Heart right ventricle (tissue), 16 donors: ENCODE measurements around the gene RBAK. TPM values are rescaled to one million over a fixed set of nuclear protein-coding genes. Genes with fewer than 3 reads are reported as not detected.

Experiments used
- ATAC-seq, 8 donors: fragments of 200-7000 bp; cut with Tn5 transposase; one replicate each; pipeline ENCODE4 v1.9.1; 2020; ENCODE audit warnings: mild to moderate bottlenecking in 8 of 8, moderate library complexity in 8 of 8, moderate number of reproducible peaks in 1 of 8
- DNase-seq, 2 donors: peaks; one replicate each; pipeline ENCODE4 v3.0.0-alpha.2; 2020
- H3K27ac ChIP-seq, 10 donors: fragments of 200-600 bp; sonication (generic) in 2 of 10; one replicate each; pipeline versions ENCODE4 v1.5.0 to v1.8.0; 2020 to 2022; ENCODE audit warnings: mild to moderate bottlenecking in 3 of 10
- H3K27me3 ChIP-seq, 7 donors: fragments of 200-600 bp; one replicate each; pipeline ENCODE4 v1.8.0; 2021 to 2022; ENCODE audit warnings: mild to moderate bottlenecking in 2 of 7
- H3K36me3 ChIP-seq, 9 donors: fragments of 200-600 bp; sonication (generic) in 1 of 9; one replicate each; pipeline versions ENCODE4 v1.5.0 to v1.8.0; 2020 to 2022; ENCODE audit warnings: mild to moderate bottlenecking in 2 of 9
- H3K4me1 ChIP-seq, 9 donors: fragments of 200-600 bp; sonication (generic) in 1 of 9; one replicate each; pipeline versions ENCODE4 v1.5.0 to v1.8.0; 2020 to 2022; ENCODE audit warnings: mild to moderate bottlenecking in 4 of 9
- H3K4me3 ChIP-seq, 10 donors: fragments of 200-600 bp; sonication (generic) in 2 of 10; one replicate each; pipeline versions ENCODE4 v1.5.0 to v1.8.0; 2020 to 2022; ENCODE audit warnings: mild to moderate bottlenecking in 7 of 10, moderate library complexity in 2 of 10
- H3K9me3 ChIP-seq, 11 donors: fragments of 200-600 bp in 10 of 11; sonication (generic) in 2 of 11; one replicate each; pipeline versions ENCODE4 v1.5.0 to v1.8.0; 2013 to 2022; ENCODE audit warnings: mild to moderate bottlenecking in 2 of 11, control low read depth in 1 of 11, moderate library complexity in 1 of 11
- CTCF ChIP-seq, 9 donors: fragments of 200-600 bp; sonication (generic) in 2 of 9; IDR thresholded peaks; one replicate each; pipeline versions ENCODE4 v1.5.0 to v1.8.0; 2021 to 2022; ENCODE audit warnings: antibody characterized with exemption in 9 of 9, mild to moderate bottlenecking in 5 of 9, moderate library complexity in 1 of 9
- WGBS, 2 donors: extraction: QIAGEN DNeasy Blood & Tissue Kit; methylation state at CpG; one replicate each; pipeline ENCODE4 v1.1.7; 2013; ENCODE audit warnings: inconsistent platforms in 1 of 2; 5-methylcytosine and 5-hydroxymethylcytosine counted together
- intact Hi-C, 10 donors: fragments of 100-400 bp; cut with DNase I; formaldehyde crosslinking; loops; one replicate each; pipeline versions ENCODE4 v1.11.1 to v1.14.2; 2022
- long read RNA-seq, 3 donors: library from polyadenylated mRNA; unstranded; transcript quantifications; one replicate each; pipeline ENCODE4 v2.0.0, GENCODE V29; 2020 to 2021
- polyA plus RNA-seq, 2 donors: library from polyadenylated mRNA; stranded (reverse); fragments of 200-250 nt; gene quantifications; one replicate each; pipeline ENCODE4 v1.2.3, GENCODE V29; 2013
- total RNA-seq, 10 donors: library from RNA; stranded (reverse); fragmentation: NEBNext Ultra II Directional in 3 of 10; extraction: Animal tissue kit (Norgen Biotek cat#: 25700) in 3 of 10; gene quantifications; one replicate each; pipeline versions ENCODE4 v1.2.1 to v1.2.4, GENCODE V29; 2021 to 2023
- donor health status: Arrhythmogenic right ventricular cardiomyopathy.
- donor health status: ischemic (EF 13 %, LVEDD 7.1; RV severe dilation, severe dysfunction).
- donor health status: healthy with polysubstance abuse.
- donor health status: DM: no; HTN: yes; CAD: no.
- donor health status: DM: no; HTN: no; CAD: no.
- donor health status: ischemic (EF 25% LVEDD 6.9; RV normal size, moderate dysfunction).
- donor health status: ischemic (EF 25% LVEDD 5.7; RV mildly dilated, moderate dysfunction).
- donor health status: healthy.
- donor health status: DM: yes; HTN: yes; CAD: no.
- donor health status: Ischemic cardiomyopathy.
- donor health status: ischemic (EF 35%, LVEDD 5.7; RV mildly dilated, moderate dysfunction).
- donor health status: nonischemic (EF 11% LVEDD 7.7; RV severe dilation, severe dysfunction).
- donor health status: DM: yes; HTN: yes; CAD: no.
- donor health status: PGD.
- donor health status: ischemic (EF 29% LVEDD 5.4; RV normal size, mild dysfunction).
- donor health status: nonischemic (EF 23%, LVEDD 6.1; RV moderate dilation, normal function).

The RBAK gene
- total RNA-seq: 10 to 100 TPM in 5 of 10 donors, 1 to 10 TPM in 5; 6.4 to 11.2 (median 10.1) TPM
- polyA plus RNA-seq: 1 to 10 TPM; 3.2 to 6.8 TPM
- long read RNA-seq, donor 1, full-length matches to known transcripts: 4 of 8 reads
- long read RNA-seq, donor 1, partial matches to known transcripts: 0 of 8 reads
- long read RNA-seq, donor 1, other reads (novel, unspliced or antisense): 4 of 8 reads
- long read RNA-seq, donor 2, full-length matches to known transcripts: 2 of 3 reads
- long read RNA-seq, donor 2, partial matches to known transcripts: 0 of 3 reads
- long read RNA-seq, donor 2, other reads (novel, unspliced or antisense): 1 of 3 reads
- long read RNA-seq, donor 3, partial matches to known transcripts: 0 of 10 reads
- long read RNA-seq, donor 3, other reads (novel, unspliced or antisense): 10 of 10 reads

- 1% methylated on average over 65 to 69 of the region's 69 CpGs for WGBS, 2 donors
- Histone ChIP-seq H3K36me3 (peaks cover 0 to 29% (median 22%) of the 10 kb centered on the region in 9 donors), H3K9me3 (peaks cover 0 to 11% (median 0%) of the 10 kb centered on the region in 11 donors), H3K4me3 (peak within 1 kb of the TSS; percentile 73 to 99 (median 94)), H3K4me1 (peaks cover 0 to 14% (median 11%) of the 10 kb centered on the region in 9 donors), H3K27ac (peak within 1 kb of the TSS; percentile 44 to 97 (median 91)), H3K27me3 (no peaks in the 10 kb centered on the region)
- TF ChIP-seq CTCF (IDR thresholded peaks at IDR 0.05): peak in 1 of 9 donors; percentile 3
- peak; percentile 100 for ATAC-seq
- intact Hi-C loops: no loop called here
- DNase-seq: peak; percentile 96
These were observed at the start of gene RBAK for GRCh38 chr7:5045558-5046396. Gene RBAK, plus strand, starts transcription at chr7:5045860. Its CDS starts 2,217 bp downstream, at chr7:5048077.

- WGBS, 2 donors: 87 to 94% methylated on average over 7 of the region's 7 CpGs
- DNase-seq (no peak), ATAC-seq (no peak)
- TF ChIP-seq CTCF (IDR thresholded peaks at IDR 0.05): no peak
- Histone ChIP-seq H3K36me3 (peaks cover 0 to 83% (median 46%) of the 10 kb centered on the region in 9 donors), H3K9me3 (no peaks in the 10 kb centered on the region), H3K27ac (no peak overlapping the region), H3K27me3 (no peaks in the 10 kb centered on the region), H3K4me1 (no peaks in the 10 kb centered on the region), H3K4me3 (no peak overlapping the region)
- intact Hi-C loops: no loop called here
These were observed 48.9 kb upstream of the RBAK start for GRCh38 chr7:4996696-4997222.

DNA sequence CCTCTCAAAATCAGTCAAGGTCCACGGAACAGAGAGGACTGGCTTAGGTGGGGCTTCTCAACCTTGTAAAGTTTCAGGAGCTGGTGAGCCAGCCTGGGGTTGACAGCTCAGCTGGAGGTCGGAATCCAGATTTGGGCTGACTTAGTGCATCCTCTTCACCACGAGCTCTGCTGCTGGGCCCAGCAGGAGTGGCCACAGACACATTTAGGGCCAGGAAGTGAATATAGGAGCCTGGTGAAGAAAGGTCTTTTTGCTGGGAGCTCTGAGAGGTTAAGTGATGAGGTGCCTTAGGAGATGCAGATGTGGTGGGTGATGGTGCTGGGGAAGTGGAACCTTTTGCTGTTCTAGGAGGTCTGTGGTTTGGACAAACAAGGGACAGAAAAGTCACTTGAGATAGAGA, 47.4 kb upstream of the RBAK start:
- Histone ChIP-seq H3K4me1 (no peaks in the 10 kb centered on the region), H3K27me3 (no peaks in the 10 kb centered on the region), H3K9me3 (no peaks in the 10 kb centered on the region), H3K27ac (no peak overlapping the region), H3K4me3 (no peak overlapping the region), H3K36me3 (peaks cover 0 to 78% (median 35%) of the 10 kb centered on the region in 9 donors)
- 91 to 95% methylated on average over 3 of the region's 3 CpGs for WGBS, 2 donors
- no peak for TF ChIP-seq CTCF (IDR thresholded peaks at IDR 0.05)
- intact Hi-C loops: no loop called here
- DNase-seq: no peak
- no peak for ATAC-seq

- Histone ChIP-seq H3K27ac (no peak overlapping the region), H3K4me1 (no peaks in the 10 kb centered on the region), H3K36me3 (peaks cover 0 to 73% (median 30%) of the 10 kb centered on the region in 9 donors), H3K27me3 (no peaks in the 10 kb centered on the region), H3K9me3 (no peaks in the 10 kb centered on the region), H3K4me3 (no peak overlapping the region)
- ATAC-seq (no peak), DNase-seq (no peak)
- intact Hi-C loops: no loop called here
- TF ChIP-seq CTCF (IDR thresholded peaks at IDR 0.05): no peak
- 91 to 96% methylated on average over 7 of the region's 7 CpGs for WGBS, 2 donors
These were observed 46.8 kb upstream of the RBAK start for GRCh38 chr7:4998910-4999309.
